Upper lobe of right lung (tissue), 1 donor: ENCODE data around the gene ASB7. TPM values are rescaled to one million over a fixed set of nuclear protein-coding genes. Genes with fewer than 3 reads are reported as not detected.

ENCODE experiments used
- ATAC-seq: fragments of 200-7000 bp; cut with Tn5 transposase; one replicate; pipeline ENCODE4 v1.9.1; 2020; ENCODE audit warnings: mild to moderate bottlenecking, moderate library complexity
- DNase-seq: peaks from one replicate; pipeline ENCODE4 v3.0.0-alpha.2; 2020
- H3K27ac ChIP-seq: fragments of 200-600 bp; one replicate; pipeline ENCODE4 v1.8.0; 2022
- H3K27me3 ChIP-seq: fragments of 200-600 bp; one replicate; pipeline ENCODE4 v1.8.0; 2022; ENCODE audit warnings: mild to moderate bottlenecking
- H3K36me3 ChIP-seq: fragments of 200-600 bp; one replicate; pipeline ENCODE4 v1.8.0; 2022
- H3K4me1 ChIP-seq: fragments of 200-600 bp; one replicate; pipeline ENCODE4 v1.8.0; 2022
- H3K4me3 ChIP-seq: fragments of 200-600 bp; one replicate; pipeline ENCODE4 v1.8.0; 2022; ENCODE audit warnings: mild to moderate bottlenecking
- H3K9me3 ChIP-seq: fragments of 200-600 bp; one replicate; pipeline ENCODE4 v1.8.0; 2022
- CTCF ChIP-seq: fragments of 200-600 bp; IDR thresholded peaks from one replicate; pipeline ENCODE4 v1.8.0; 2022; ENCODE audit warnings: antibody characterized with exemption
- intact Hi-C: fragments of 100-400 bp; cut with DNase I; formaldehyde crosslinking; loops from one replicate; pipeline ENCODE4 v1.11.0; 2022
- total RNA-seq: library from RNA; stranded (reverse); fragmentation: NEBNext Ultra II Directional; extraction: Animal tissue kit (Norgen Biotek cat#: 25700); gene quantifications from one replicate; pipeline ENCODE4 v1.2.1, GENCODE V29; 2021
- donor health status: DM: no; HTN: yes; CAD: no; lungs with severe emphysema.

The ASB7 gene
- total RNA-seq, 1 donor from 2014 or later, result 13.1 TPM

GRCh38 chr15:100686725-100687473, 84.5 kb downstream of the ASB7 start:
- Histone ChIP-seq H3K9me3 (no peaks in the 10 kb centered on the region), H3K27me3 (no peaks in the 10 kb centered on the region), H3K4me1 (peaks cover 4% of the 10 kb centered on the region), H3K27ac (no peak overlapping the region), H3K4me3 (no peak overlapping the region), H3K36me3 (no peaks in the 10 kb centered on the region)
- TF ChIP-seq CTCF, result no peak
- ATAC-seq (no peak), DNase-seq (no peak)
- intact Hi-C loops, result no loop called here

GRCh38 chr15:100687582-100688141, 85.3 kb downstream of the ASB7 start:
- intact Hi-C loops, result no loop called here
- DNase-seq (no peak), ATAC-seq (no peak)
- H3K36me3 ChIP-seq, result no peaks in the 10 kb centered on the region
- no peak overlapping the region for H3K27ac ChIP-seq
- H3K9me3 ChIP-seq, result no peaks in the 10 kb centered on the region
- no peaks in the 10 kb centered on the region for H3K27me3 ChIP-seq
- no peak for TF ChIP-seq CTCF
- H3K4me3 ChIP-seq, result no peak overlapping the region
- H3K4me1 ChIP-seq, result peaks cover 4% of the 10 kb centered on the region

GRCh38 chr15:100688549-100689120, 86.2 kb downstream of the ASB7 start:
- DNase-seq (peak; percentile 28), ATAC-seq (no peak)
- H3K4me1 ChIP-seq, result peaks cover 6% of the 10 kb centered on the region
- no peaks in the 10 kb centered on the region for H3K36me3 ChIP-seq
- H3K27ac ChIP-seq, result no peak overlapping the region
- no peaks in the 10 kb centered on the region for H3K9me3 ChIP-seq
- TF ChIP-seq CTCF, result no peak
- intact Hi-C loops, result no loop called here
- H3K4me3 ChIP-seq, result no peak overlapping the region
- no peaks in the 10 kb centered on the region for H3K27me3 ChIP-seq

DNA sequence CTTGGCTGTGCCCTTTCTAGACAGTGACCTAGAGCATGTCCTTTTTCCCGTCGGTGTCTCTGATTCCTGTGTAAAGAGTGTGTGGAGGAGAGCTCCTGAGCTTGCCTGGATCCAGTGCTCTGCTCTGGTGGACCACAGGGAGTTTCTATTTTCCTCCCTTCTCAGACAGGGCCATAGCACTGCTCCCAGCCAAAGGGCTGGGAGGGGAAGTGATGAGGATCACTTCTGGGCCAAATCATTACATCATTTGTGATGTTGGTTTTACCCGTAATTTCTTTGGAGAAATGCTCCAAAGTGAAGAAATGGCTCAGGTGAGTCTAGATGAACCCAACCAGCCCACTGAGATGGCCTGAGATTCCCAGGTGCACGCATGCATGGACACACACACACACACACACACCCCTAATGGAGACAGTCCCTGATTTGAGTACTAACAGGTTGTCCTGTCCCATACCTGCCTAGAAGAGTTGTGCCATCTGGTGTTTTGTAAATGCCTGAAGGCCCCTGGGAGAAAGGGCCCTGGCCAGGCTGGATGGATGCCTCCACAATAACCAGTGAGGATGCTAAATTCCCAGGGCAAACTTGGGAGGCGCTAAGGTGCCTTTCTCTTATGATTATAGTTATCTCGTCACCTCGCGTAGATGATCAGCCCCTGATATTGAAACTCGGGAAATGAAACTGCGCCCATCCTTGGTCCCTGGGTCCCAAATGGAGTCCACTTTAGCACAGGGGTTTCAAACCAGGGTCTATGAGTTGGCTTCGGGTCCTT, 86.9 kb downstream of the ASB7 start:
- intact Hi-C loops, result no loop called here

More for the DNA sequence above, 86.9 kb downstream of the ASB7 start:
- no peaks in the 10 kb centered on the region for H3K9me3 ChIP-seq
- DNase-seq, result peak; percentile 26
- H3K27ac ChIP-seq, result no peak overlapping the region
- H3K4me1 ChIP-seq, result peaks cover 11% of the 10 kb centered on the region
- TF ChIP-seq CTCF, result no peak
- H3K27me3 ChIP-seq, result no peaks in the 10 kb centered on the region
- no peak overlapping the region for H3K4me3 ChIP-seq
- H3K36me3 ChIP-seq, result no peaks in the 10 kb centered on the region
- ATAC-seq, result no peak
